SK-N-SH (cell line): ENCODE results near the gene MYL6B. TPM values are rescaled to one million over a fixed set of nuclear protein-coding genes. Genes with fewer than 3 reads are reported as not detected.
A peak's percentile ranks its signal among the peaks of the same experiment; 100 is the strongest.

Experiments
- CTCF ChIA-PET: fragments of 300-600, 350-600 bp; formaldehyde crosslinking; extraction: SDS; loops from one replicate; lab custom pipeline; 2021; lab: Yijun Ruan, JAX
- POLR2A ChIA-PET: fragments of 350-600 bp; sonication (Branson Sonifier 250); formaldehyde crosslinking; extraction: SDS; loops from one replicate; lab custom pipeline; 2020; ENCODE audit warnings: antibody characterized with exemption, inconsistent platforms; lab: Yijun Ruan, JAX
- DNase-seq: peaks from one replicate; pipeline ENCODE4 v3.0.0; 2012
- H2AFZ ChIP-seq: fragments of 200-600 bp; sonication (generic); 2 replicates; pipeline ENCODE4 v1.8.1; 2016; ENCODE audit warnings: antibody characterized with exemption, mild to moderate bottlenecking, low read depth
- H3F3A ChIP-seq: fragments of 200-600 bp; sonication (generic); replicated peaks from 2 replicates; pipeline ENCODE3; 2016; ENCODE audit warnings: antibody characterized with exemption, mild to moderate bottlenecking; ENCODE audit not compliant: insufficient read depth
- H3K27ac ChIP-seq, 2 experiments: fragments of 200-500 bp in 1 of 2; fragments of 200-600 bp in 1 of 2; sonication (Bioruptor generic) in 1 of 2; sonication (generic), shearing (Covaris generic) in 1 of 2; 2 replicates each; pipeline versions ENCODE4 v1.5.1 to v1.6.1; 2014 to 2016; ENCODE audit warnings: low read depth in 2 of 2, inconsistent platforms in 1 of 2, low read length in 1 of 2, mild to moderate bottlenecking in 1 of 2, mixed read lengths in 1 of 2
- H3K27me3 ChIP-seq: fragments of 200-600 bp; sonication (generic), shearing (Covaris generic); 2 replicates; pipeline ENCODE4 v1.6.1; 2016; ENCODE audit warnings: mixed run types; ENCODE audit not compliant: insufficient read depth
- H3K36me3 ChIP-seq, 2 experiments: fragments of 200-500 bp in 1 of 2; fragments of 200-600 bp in 1 of 2; sonication (Bioruptor generic) in 1 of 2; sonication (generic) in 1 of 2; replicated peaks in 1 of 2; 2 replicates each; pipeline versions ENCODE3 to v1.5.1; 2014 to 2016; ENCODE audit warnings: low read length in 1 of 2, mild to moderate bottlenecking in 1 of 2; ENCODE audit not compliant: insufficient read depth in 2 of 2, control insufficient read depth in 1 of 2
- H3K4me1 ChIP-seq, 2 experiments: fragments of 200-500 bp in 1 of 2; fragments of 200-600 bp in 1 of 2; sonication (Bioruptor generic) in 1 of 2; sonication (generic), shearing (Covaris generic) in 1 of 2; 2 replicates each; pipeline versions ENCODE4 v1.5.1 to v1.6.1; 2014 to 2016; ENCODE audit warnings: low read depth in 1 of 2, low read length in 1 of 2, mixed run types in 1 of 2; ENCODE audit not compliant: insufficient read depth in 2 of 2, control insufficient read depth in 1 of 2
- H3K4me2 ChIP-seq: fragments of 200-600 bp; sonication (generic), shearing (Covaris generic); 2 replicates; pipeline ENCODE4 v1.6.1; 2017; ENCODE audit warnings: mixed run types
- H3K4me3 ChIP-seq, 2 experiments: fragments of 200-500 bp in 1 of 2; fragments of 200-600 bp in 1 of 2; sonication (Bioruptor generic) in 1 of 2; sonication (generic), shearing (Covaris generic) in 1 of 2; 2 replicates each; pipeline versions ENCODE4 v1.5.1 to v1.8.1; 2014 to 2016; ENCODE audit warnings: low read depth in 2 of 2, inconsistent platforms in 1 of 2, low read length in 1 of 2, mild to moderate bottlenecking in 1 of 2, mixed read lengths in 1 of 2, moderate library complexity in 1 of 2
- H3K79me2 ChIP-seq: fragments of 200-600 bp; sonication (generic); 2 replicates; pipeline ENCODE4 v1.8.1; 2017; ENCODE audit warnings: mild to moderate bottlenecking; ENCODE audit not compliant: insufficient read depth
- H3K9ac ChIP-seq: fragments of 200-600 bp; sonication (generic); 2 replicates; pipeline ENCODE4 v1.6.1; 2017; ENCODE audit warnings: mixed run types
- H3K9me2 ChIP-seq: fragments of 200-600 bp; sonication (generic); 2 replicates; pipeline ENCODE4 v1.6.1; 2017; ENCODE audit warnings: mixed run types
- H3K9me3 ChIP-seq: fragments of 200-600 bp; sonication (generic); 2 replicates; pipeline ENCODE4 v1.6.1; 2017; ENCODE audit warnings: mixed run types, mild to moderate bottlenecking, moderate library complexity
- H4K20me1 ChIP-seq: fragments of 200-600 bp; sonication (generic); 2 replicates; pipeline ENCODE4 v1.6.1; 2017; ENCODE audit warnings: mild to moderate bottlenecking, mixed run types; ENCODE audit not compliant: insufficient read depth
- CHD2 ChIP-seq: fragments of 150-350 bp; IDR thresholded peaks from 2 replicates; pipeline ENCODE4 v1.6.1; 2018; ENCODE audit warnings: low read length; ENCODE audit not compliant: partially characterized antibody
- ELF1 ChIP-seq: IDR thresholded peaks from 2 replicates; pipeline ENCODE4 v1.4.0; 2012
- FOXM1 ChIP-seq: IDR thresholded peaks from 2 replicates; pipeline ENCODE4 v1.4.0; 2012; ENCODE audit warnings: low read depth, mild to moderate bottlenecking
- GABPA ChIP-seq: IDR thresholded peaks from 2 replicates; pipeline ENCODE4 v1.4.0; 2012; ENCODE audit warnings: low read depth, mild to moderate bottlenecking
- JUND ChIP-seq: IDR thresholded peaks from 2 replicates; pipeline ENCODE4 v1.4.0; 2012
- MEF2A ChIP-seq: IDR thresholded peaks from 2 replicates; pipeline ENCODE4 v1.4.0; 2012; ENCODE audit warnings: low read depth, borderline replicate concordance
- MXI1 ChIP-seq: IDR thresholded peaks from 2 replicates; pipeline ENCODE4 v1.6.1; 2012; ENCODE audit warnings: mild to moderate bottlenecking, low read depth, low read length, improper control_type of control experiment
- NRF1 ChIP-seq: IDR thresholded peaks from 2 replicates; pipeline ENCODE4 v1.6.1; 2012; ENCODE audit warnings: low read depth, mild to moderate bottlenecking, low read length
- POLR2AphosphoS5 ChIP-seq: IDR thresholded peaks from 2 replicates; pipeline ENCODE4 v1.6.1; 2012; ENCODE audit warnings: low read depth, low read length
- RXRA ChIP-seq: IDR thresholded peaks from 2 replicates; pipeline ENCODE4 v1.4.0; 2012; ENCODE audit warnings: low read depth, mild to moderate bottlenecking, borderline replicate concordance
- TAF1 ChIP-seq: IDR thresholded peaks from 2 replicates; pipeline ENCODE4 v1.6.1; 2012; ENCODE audit warnings: low read depth, mild to moderate bottlenecking, low read length, moderate library complexity, borderline replicate concordance
- WGBS: methylation state at CpG from one replicate; pipeline ENCODE4 v1.1.6; 2017; ENCODE audit warnings: low lambda C conversion rate; 5-methylcytosine and 5-hydroxymethylcytosine counted together
- polyA plus RNA-seq, 3 experiments: library from polyadenylated mRNA; depleted of rRNA; stranded (reverse); fragments of >200 nt; gene quantifications; 2 replicates each; pipeline ENCODE4 v1.2.3, GENCODE V29; 2012
- TF ChIP-seq, protein P1 (sequence below): IDR thresholded peaks from 2 replicates; pipeline ENCODE4; 2012
- TF ChIP-seq, protein P2 (sequence below): fragments of 200-600 bp; sonication (generic); IDR thresholded peaks from 2 replicates; pipeline ENCODE4 v1.6.1; 2017; ENCODE audit warnings: antibody characterized with exemption, mild to moderate bottlenecking, moderate library complexity
- TF ChIP-seq, protein P3 (sequence below): IDR thresholded peaks from 2 replicates; pipeline ENCODE4 v1.6.1; 2012; ENCODE audit warnings: mild to moderate bottlenecking, low read depth, low read length, moderate library complexity
- TF ChIP-seq, protein P4 (sequence below): IDR thresholded peaks from 2 replicates; pipeline ENCODE4 v1.4.0; 2012; ENCODE audit warnings: low read depth, borderline replicate concordance
- TF ChIP-seq, protein P5 (sequence below): IDR thresholded peaks from 2 replicates; pipeline ENCODE4 v1.4.0; 2012; ENCODE audit warnings: low read depth, borderline replicate concordance
- TF ChIP-seq, protein P6 (sequence below): IDR thresholded peaks from 2 replicates; pipeline ENCODE4 v1.4.0; 2012; ENCODE audit warnings: low read depth
- TF ChIP-seq, protein P7 (sequence below): fragments of 150-350 bp; IDR thresholded peaks from 2 replicates; pipeline ENCODE4 v1.6.1; 2016; ENCODE audit warnings: mild to moderate bottlenecking, low read depth, low read length
- TF ChIP-seq, protein P8 (sequence below): fragments of 150-350 bp; IDR thresholded peaks from 2 replicates; pipeline ENCODE4 v1.6.1; 2017; ENCODE audit warnings: antibody characterized with exemption, low read length, low read depth, borderline replicate concordance

Gene MYL6B
- polyA plus RNA-seq, 1 of the 3 experiments (the other 2 are of a cell fraction) = 234 TPM

DNA sequence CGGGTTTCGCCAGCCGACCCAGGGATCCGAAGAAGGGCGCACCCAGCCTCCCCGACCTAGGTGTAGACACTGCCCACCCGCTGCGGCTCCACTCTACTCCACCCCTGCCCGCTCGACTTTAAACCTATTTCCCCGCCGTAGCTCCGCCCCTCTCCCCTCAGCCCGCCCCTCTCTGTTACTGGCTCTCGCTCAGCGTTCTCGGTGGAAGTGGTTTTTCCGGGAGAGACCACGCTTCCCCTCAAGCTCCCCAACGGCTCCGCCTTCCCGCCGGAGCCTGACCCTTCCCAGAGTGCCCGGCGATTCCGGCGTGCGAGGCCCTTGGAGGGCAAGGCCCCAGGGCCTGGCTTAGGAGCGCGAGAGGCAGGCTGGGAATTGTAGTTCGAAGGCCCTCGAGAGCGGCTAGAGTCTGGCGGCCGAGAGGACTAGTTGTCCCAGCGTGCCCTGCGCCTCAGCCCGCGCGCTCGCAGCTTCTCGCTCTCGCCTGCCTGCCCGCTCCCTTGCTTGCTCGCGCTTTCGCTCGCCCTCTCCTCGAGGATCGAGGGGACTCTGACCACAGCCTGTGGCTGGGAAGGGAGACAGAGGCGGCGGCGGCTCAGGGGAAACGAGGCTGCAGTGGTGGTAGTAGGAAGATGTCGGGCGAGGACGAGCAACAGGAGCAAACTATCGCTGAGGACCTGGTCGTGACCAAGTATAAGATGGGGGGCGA, 48.1 kb upstream of the MYL6B start, which contains the start of gene PA2G4:
Gene PA2G4, plus strand, starts transcription at position 451 of the 706 bp plus-strand sequence. Its CDS starts 179 bp downstream, at position 630.
- peak; percentile 95 for DNase-seq
- H3K9me3 ChIP-seq = no peaks in the 10 kb centered on the region
- ChIA-PET CTCF (interaction anchor here (0.6 to 1.9 kb wide), 13 partner anchors 12 to 162 kb away, joined by 3 to 7 read pairs (median 3); partner anchors contain the start of genes ANKRD52, COQ10A, SMARCC2 and SUOX), POLR2A (interaction anchor here (0.6 to 3.0 kb wide), 18 partner anchors 10 to 619 kb away, joined by 3 to 33 read pairs (median 5); partner anchors contain the start of genes DNAJC14, ERBB3, ESYT1 and IKZF4)
- H4K20me1 ChIP-seq = 0 out of 2 replicates have a peak, but pooled peaks cover 3% of the 10 kb centered on the region
- H3K9ac ChIP-seq = peak within 1 kb of the TSS; percentile 96
- H3K9me2 ChIP-seq = no peaks in the 10 kb centered on the region
- peak within 1 kb of the TSS; percentile 87 for H2AFZ ChIP-seq
- H3K27ac ChIP-seq = peak within 1 kb of the TSS; percentile 76 to 89
- peak within 1 kb of the TSS; percentile 84 for H3K4me2 ChIP-seq
- H3K36me3 ChIP-seq = peaks cover 28 to 29% of the 10 kb centered on the region in 2 experiments
- H3K4me1 ChIP-seq = peaks cover 5 to 19% of the 10 kb centered on the region in 2 experiments; a peak in 3 of 4 replicates
- peak within 1 kb of the TSS; percentile 89 to 90 for H3K4me3 ChIP-seq
- H3F3A ChIP-seq = peaks cover 14% of the 10 kb centered on the region
- H3K27me3 ChIP-seq = no peaks in the 10 kb centered on the region
- under 1% methylated on average over 42 of the region's 60 CpGs for WGBS
- H3K79me2 ChIP-seq = peaks cover 42% of the 10 kb centered on the region
- TF ChIP-seq, protein P1, sequence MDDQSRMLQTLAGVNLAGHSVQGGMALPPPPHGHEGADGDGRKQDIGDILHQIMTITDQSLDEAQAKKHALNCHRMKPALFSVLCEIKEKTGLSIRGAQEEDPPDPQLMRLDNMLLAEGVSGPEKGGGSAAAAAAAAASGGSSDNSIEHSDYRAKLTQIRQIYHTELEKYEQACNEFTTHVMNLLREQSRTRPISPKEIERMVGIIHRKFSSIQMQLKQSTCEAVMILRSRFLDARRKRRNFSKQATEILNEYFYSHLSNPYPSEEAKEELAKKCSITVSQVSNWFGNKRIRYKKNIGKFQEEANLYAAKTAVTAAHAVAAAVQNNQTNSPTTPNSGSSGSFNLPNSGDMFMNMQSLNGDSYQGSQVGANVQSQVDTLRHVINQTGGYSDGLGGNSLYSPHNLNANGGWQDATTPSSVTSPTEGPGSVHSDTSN = no peak
- TF ChIP-seq, protein P2, sequence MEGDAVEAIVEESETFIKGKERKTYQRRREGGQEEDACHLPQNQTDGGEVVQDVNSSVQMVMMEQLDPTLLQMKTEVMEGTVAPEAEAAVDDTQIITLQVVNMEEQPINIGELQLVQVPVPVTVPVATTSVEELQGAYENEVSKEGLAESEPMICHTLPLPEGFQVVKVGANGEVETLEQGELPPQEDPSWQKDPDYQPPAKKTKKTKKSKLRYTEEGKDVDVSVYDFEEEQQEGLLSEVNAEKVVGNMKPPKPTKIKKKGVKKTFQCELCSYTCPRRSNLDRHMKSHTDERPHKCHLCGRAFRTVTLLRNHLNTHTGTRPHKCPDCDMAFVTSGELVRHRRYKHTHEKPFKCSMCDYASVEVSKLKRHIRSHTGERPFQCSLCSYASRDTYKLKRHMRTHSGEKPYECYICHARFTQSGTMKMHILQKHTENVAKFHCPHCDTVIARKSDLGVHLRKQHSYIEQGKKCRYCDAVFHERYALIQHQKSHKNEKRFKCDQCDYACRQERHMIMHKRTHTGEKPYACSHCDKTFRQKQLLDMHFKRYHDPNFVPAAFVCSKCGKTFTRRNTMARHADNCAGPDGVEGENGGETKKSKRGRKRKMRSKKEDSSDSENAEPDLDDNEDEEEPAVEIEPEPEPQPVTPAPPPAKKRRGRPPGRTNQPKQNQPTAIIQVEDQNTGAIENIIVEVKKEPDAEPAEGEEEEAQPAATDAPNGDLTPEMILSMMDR = no peak
- TF ChIP-seq, protein P3, sequence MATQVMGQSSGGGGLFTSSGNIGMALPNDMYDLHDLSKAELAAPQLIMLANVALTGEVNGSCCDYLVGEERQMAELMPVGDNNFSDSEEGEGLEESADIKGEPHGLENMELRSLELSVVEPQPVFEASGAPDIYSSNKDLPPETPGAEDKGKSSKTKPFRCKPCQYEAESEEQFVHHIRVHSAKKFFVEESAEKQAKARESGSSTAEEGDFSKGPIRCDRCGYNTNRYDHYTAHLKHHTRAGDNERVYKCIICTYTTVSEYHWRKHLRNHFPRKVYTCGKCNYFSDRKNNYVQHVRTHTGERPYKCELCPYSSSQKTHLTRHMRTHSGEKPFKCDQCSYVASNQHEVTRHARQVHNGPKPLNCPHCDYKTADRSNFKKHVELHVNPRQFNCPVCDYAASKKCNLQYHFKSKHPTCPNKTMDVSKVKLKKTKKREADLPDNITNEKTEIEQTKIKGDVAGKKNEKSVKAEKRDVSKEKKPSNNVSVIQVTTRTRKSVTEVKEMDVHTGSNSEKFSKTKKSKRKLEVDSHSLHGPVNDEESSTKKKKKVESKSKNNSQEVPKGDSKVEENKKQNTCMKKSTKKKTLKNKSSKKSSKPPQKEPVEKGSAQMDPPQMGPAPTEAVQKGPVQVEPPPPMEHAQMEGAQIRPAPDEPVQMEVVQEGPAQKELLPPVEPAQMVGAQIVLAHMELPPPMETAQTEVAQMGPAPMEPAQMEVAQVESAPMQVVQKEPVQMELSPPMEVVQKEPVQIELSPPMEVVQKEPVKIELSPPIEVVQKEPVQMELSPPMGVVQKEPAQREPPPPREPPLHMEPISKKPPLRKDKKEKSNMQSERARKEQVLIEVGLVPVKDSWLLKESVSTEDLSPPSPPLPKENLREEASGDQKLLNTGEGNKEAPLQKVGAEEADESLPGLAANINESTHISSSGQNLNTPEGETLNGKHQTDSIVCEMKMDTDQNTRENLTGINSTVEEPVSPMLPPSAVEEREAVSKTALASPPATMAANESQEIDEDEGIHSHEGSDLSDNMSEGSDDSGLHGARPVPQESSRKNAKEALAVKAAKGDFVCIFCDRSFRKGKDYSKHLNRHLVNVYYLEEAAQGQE = 0 out of 2 replicates have a peak, but pooled peaks have one; percentile 4
- TF ChIP-seq, protein P4, sequence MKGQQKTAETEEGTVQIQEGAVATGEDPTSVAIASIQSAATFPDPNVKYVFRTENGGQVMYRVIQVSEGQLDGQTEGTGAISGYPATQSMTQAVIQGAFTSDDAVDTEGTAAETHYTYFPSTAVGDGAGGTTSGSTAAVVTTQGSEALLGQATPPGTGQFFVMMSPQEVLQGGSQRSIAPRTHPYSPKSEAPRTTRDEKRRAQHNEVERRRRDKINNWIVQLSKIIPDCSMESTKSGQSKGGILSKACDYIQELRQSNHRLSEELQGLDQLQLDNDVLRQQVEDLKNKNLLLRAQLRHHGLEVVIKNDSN = 0 out of 2 replicates have a peak, but pooled peaks have one; percentile 42
- TF ChIP-seq FOXM1 = no peak
- peak; percentile 96 for TF ChIP-seq POLR2AphosphoS5
- TF ChIP-seq RXRA = no peak
- TF ChIP-seq, protein P5, sequence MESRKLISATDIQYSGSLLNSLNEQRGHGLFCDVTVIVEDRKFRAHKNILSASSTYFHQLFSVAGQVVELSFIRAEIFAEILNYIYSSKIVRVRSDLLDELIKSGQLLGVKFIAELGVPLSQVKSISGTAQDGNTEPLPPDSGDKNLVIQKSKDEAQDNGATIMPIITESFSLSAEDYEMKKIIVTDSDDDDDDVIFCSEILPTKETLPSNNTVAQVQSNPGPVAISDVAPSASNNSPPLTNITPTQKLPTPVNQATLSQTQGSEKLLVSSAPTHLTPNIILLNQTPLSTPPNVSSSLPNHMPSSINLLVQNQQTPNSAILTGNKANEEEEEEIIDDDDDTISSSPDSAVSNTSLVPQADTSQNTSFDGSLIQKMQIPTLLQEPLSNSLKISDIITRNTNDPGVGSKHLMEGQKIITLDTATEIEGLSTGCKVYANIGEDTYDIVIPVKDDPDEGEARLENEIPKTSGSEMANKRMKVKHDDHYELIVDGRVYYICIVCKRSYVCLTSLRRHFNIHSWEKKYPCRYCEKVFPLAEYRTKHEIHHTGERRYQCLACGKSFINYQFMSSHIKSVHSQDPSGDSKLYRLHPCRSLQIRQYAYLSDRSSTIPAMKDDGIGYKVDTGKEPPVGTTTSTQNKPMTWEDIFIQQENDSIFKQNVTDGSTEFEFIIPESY = peak; percentile 95
- TF ChIP-seq CHD2 = peak; percentile 97
- 0 out of 2 replicates have a peak, but pooled peaks have one; percentile 30 for TF ChIP-seq NRF1
- no peak for TF ChIP-seq JUND
- TF ChIP-seq, protein P6, sequence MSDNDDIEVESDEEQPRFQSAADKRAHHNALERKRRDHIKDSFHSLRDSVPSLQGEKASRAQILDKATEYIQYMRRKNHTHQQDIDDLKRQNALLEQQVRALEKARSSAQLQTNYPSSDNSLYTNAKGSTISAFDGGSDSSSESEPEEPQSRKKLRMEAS = peak; percentile 89
- TF ChIP-seq GABPA = peak; percentile 76
- TF ChIP-seq, protein P7, sequence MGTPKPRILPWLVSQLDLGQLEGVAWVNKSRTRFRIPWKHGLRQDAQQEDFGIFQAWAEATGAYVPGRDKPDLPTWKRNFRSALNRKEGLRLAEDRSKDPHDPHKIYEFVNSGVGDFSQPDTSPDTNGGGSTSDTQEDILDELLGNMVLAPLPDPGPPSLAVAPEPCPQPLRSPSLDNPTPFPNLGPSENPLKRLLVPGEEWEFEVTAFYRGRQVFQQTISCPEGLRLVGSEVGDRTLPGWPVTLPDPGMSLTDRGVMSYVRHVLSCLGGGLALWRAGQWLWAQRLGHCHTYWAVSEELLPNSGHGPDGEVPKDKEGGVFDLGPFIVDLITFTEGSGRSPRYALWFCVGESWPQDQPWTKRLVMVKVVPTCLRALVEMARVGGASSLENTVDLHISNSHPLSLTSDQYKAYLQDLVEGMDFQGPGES = no peak
- TF ChIP-seq TAF1 = peak; percentile 72
- peak; percentile 97 for TF ChIP-seq MXI1
- TF ChIP-seq, protein P8, sequence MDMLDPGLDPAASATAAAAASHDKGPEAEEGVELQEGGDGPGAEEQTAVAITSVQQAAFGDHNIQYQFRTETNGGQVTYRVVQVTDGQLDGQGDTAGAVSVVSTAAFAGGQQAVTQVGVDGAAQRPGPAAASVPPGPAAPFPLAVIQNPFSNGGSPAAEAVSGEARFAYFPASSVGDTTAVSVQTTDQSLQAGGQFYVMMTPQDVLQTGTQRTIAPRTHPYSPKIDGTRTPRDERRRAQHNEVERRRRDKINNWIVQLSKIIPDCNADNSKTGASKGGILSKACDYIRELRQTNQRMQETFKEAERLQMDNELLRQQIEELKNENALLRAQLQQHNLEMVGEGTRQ = no peak
- TF ChIP-seq MEF2A = no peak
- peak; percentile 85 for TF ChIP-seq ELF1
